WTC11 (cell line): ENCODE data around the gene PGP. TPM values are rescaled to one million over a fixed set of nuclear protein-coding genes. Genes with fewer than 3 reads are reported as not detected.
A peak's percentile ranks its signal among the peaks of the same experiment; 100 is the strongest.
"Not testable (repeated sequence)": the region's sequence is repeated elsewhere in the genome, so short reads cannot be mapped to it uniquely, and the experiment has no call there.

Experiments used
- ATAC-seq: fragments of 200-7000 bp; cut with Tn5 transposase; 2 replicates; pipeline ENCODE4 v1.10.0; 2021; ENCODE audit warnings: mild to moderate bottlenecking, moderate library complexity
- CTCF ChIA-PET: fragments of 300-600 bp; sonication (Branson Sonifier 250); formaldehyde crosslinking; loops from one replicate; lab custom pipeline; 2021; ENCODE audit warnings: antibody characterized with exemption; lab: Charles Lee
- POLR2A ChIA-PET: fragments of 350-600 bp; sonication (Branson Sonifier 250); formaldehyde crosslinking; loops from one replicate; lab custom pipeline; 2021; ENCODE audit warnings: antibody characterized with exemption; lab: Charles Lee
- DNase-seq: peaks from one replicate; pipeline ENCODE4 v3.0.0; 2021; ENCODE audit warnings: low spot score
- H3K27ac Mint-ChIP-seq: 2 replicates; pipeline ENCODE4 v1.8.0; 2021; ENCODE audit warnings: mixed read lengths
- H3K27me3 Mint-ChIP-seq: 2 replicates; pipeline ENCODE4 v1.8.0; 2021; ENCODE audit warnings: low read depth, mild to moderate bottlenecking, moderate library complexity, mixed read lengths
- H3K36me3 Mint-ChIP-seq: 2 replicates; pipeline ENCODE4 v1.8.0; 2021; ENCODE audit warnings: mixed read lengths
- H3K4me1 Mint-ChIP-seq: 2 replicates; pipeline ENCODE4 v1.8.0; 2022; ENCODE audit warnings: mixed read lengths
- H3K4me3 Mint-ChIP-seq: 2 replicates; pipeline ENCODE4 v1.8.0; 2021; ENCODE audit warnings: mild to moderate bottlenecking, moderate library complexity, mixed read lengths
- H3K9me3 Mint-ChIP-seq: 2 replicates; pipeline ENCODE4 v1.8.0; 2021; ENCODE audit warnings: mixed read lengths
- ARID4B ChIP-seq: sonication (generic); formaldehyde crosslinking; IDR thresholded peaks from 2 replicates; pipeline ENCODE4 v1.8.0; 2023; ENCODE audit warnings: missing genetic modification reagents, mild to moderate bottlenecking, borderline replicate concordance
- ATF1 ChIP-seq: sonication (generic); formaldehyde crosslinking; IDR thresholded peaks from 2 replicates; pipeline ENCODE4 v1.8.1; 2023; ENCODE audit warnings: mild to moderate bottlenecking, moderate library complexity, missing genetic modification reagents
- ATF2 ChIP-seq: sonication (generic); formaldehyde crosslinking; IDR thresholded peaks from 2 replicates; pipeline ENCODE4 v1.8.1; 2022; ENCODE audit warnings: low read depth, missing genetic modification reagents, borderline replicate concordance
- CBFB ChIP-seq: sonication (generic); formaldehyde crosslinking; IDR thresholded peaks from 2 replicates; pipeline ENCODE4 v1.8.1; 2022; ENCODE audit warnings: mild to moderate bottlenecking, low read depth, missing genetic modification reagents
- FOXK1 ChIP-seq: sonication (generic); formaldehyde crosslinking; IDR thresholded peaks from 2 replicates; pipeline ENCODE4 v1.8.0; 2022; ENCODE audit warnings: mild to moderate bottlenecking, moderate library complexity, missing genetic modification reagents
- GRHL2 ChIP-seq: fragments of 250-450 bp; sonication (Bioruptor Pico); IDR thresholded peaks from 2 replicates; pipeline ENCODE4 v1.8.0; 2022; ENCODE audit warnings: mild to moderate bottlenecking, moderate library complexity; ENCODE audit not compliant: insufficient replicate concordance, severe bottlenecking
- JAZF1 ChIP-seq: fragments of 250-450 bp; sonication (Bioruptor Pico); IDR thresholded peaks from 2 replicates; pipeline ENCODE4 v1.9.0; 2021; ENCODE audit warnings: moderate library complexity, mild to moderate bottlenecking, inconsistent platforms
- KAT7 ChIP-seq: sonication (generic); formaldehyde crosslinking; IDR thresholded peaks from 2 replicates; pipeline ENCODE4 v1.8.1; 2023; ENCODE audit warnings: missing genetic modification reagents, mild to moderate bottlenecking, borderline replicate concordance
- OVOL2 ChIP-seq: fragments of 250-450 bp; sonication (Bioruptor Pico); IDR thresholded peaks from 2 replicates; pipeline ENCODE4 v1.9.0; 2021; ENCODE audit warnings: mild to moderate bottlenecking, borderline replicate concordance
- TEAD4 ChIP-seq: sonication (generic); formaldehyde crosslinking; IDR thresholded peaks from 2 replicates; pipeline ENCODE4 v1.8.0; 2022; ENCODE audit warnings: mild to moderate bottlenecking, missing genetic modification reagents
- TP53 ChIP-seq: sonication (generic); formaldehyde crosslinking; IDR thresholded peaks from 2 replicates; pipeline ENCODE4 v1.8.1; 2023; ENCODE audit warnings: mild to moderate bottlenecking, missing genetic modification reagents
- USF1 ChIP-seq: sonication (generic); formaldehyde crosslinking; IDR thresholded peaks from 2 replicates; pipeline ENCODE4 v1.8.0; 2022; ENCODE audit warnings: mild to moderate bottlenecking, missing genetic modification reagents
- USF2 ChIP-seq: sonication (generic); formaldehyde crosslinking; IDR thresholded peaks from 2 replicates; pipeline ENCODE4 v1.8.1; 2023; ENCODE audit warnings: mild to moderate bottlenecking, missing genetic modification reagents, moderate library complexity
- ZBTB43 ChIP-seq: sonication (generic); formaldehyde crosslinking; IDR thresholded peaks from 2 replicates; pipeline ENCODE4 v1.8.1; 2023; ENCODE audit warnings: mild to moderate bottlenecking, missing genetic modification reagents
- ZNF121 ChIP-seq: sonication (generic); formaldehyde crosslinking; IDR thresholded peaks from 2 replicates; pipeline ENCODE4 v1.8.0; 2023; ENCODE audit warnings: missing genetic modification reagents
- ZNF512 ChIP-seq: sonication (generic); formaldehyde crosslinking; IDR thresholded peaks from 2 replicates; pipeline ENCODE4 v1.8.1; 2022; ENCODE audit warnings: missing genetic modification reagents, borderline replicate concordance
- total RNA-seq: library from RNA; stranded (reverse); gene quantifications from 3 replicates; pipeline ENCODE4 v1.2.3, GENCODE V29; 2021

The PGP gene
- total RNA-seq, 1 experiment from 2014 or later: 39.5 TPM

GRCh38 chr16:2205104-2205966 lies 9.3 kb downstream of the PGP start, which contains the start of gene MLST8 (continued):
- TF ChIP-seq FOXK1 (peak; percentile 44), CBFB (CRISPR knock-in tag) (no peak), ZNF121 (CRISPR knock-in tag) (no peak), ATF1 (0 out of 2 replicates have a peak, but pooled peaks have one; percentile 73), ZNF512 (no peak), ZBTB43 (CRISPR knock-in tag) (peak; percentile 58; the same call in 1 of the 2 replicates), ARID4B (CRISPR knock-in tag) (peak; percentile 80; the same call in 1 of the 2 replicates), JAZF1 (CRISPR knock-in tag) (no peak), GRHL2 (CRISPR knock-in tag) (no peak), KAT7 (peak; percentile 38; the same call in 1 of the 2 replicates), USF1 (CRISPR knock-in tag) (peak; percentile 16; the same call in 1 of the 2 replicates), USF2 (CRISPR knock-in tag) (peak; percentile 71), TEAD4 (CRISPR knock-in tag) (no peak), OVOL2 (CRISPR knock-in tag) (no peak; the same call in 1 of the 2 replicates)

GRCh38 chr16:2204416-2205103 lies 10.1 kb downstream of the PGP start:
- DNase-seq: no peak
- H3K36me3 Mint-ChIP-seq: peaks cover 14% of the 10 kb centered on the region
- ChIA-PET CTCF (interaction anchor here (1.0 to 2.7 kb wide), 2 partner anchors 9 to 224 kb away, joined by 4 to 13 read pairs; partner anchors contain the start of gene CASKIN1), POLR2A (interaction anchor here (0.6 to 1.5 kb wide), 3 partner anchors 10 to 49 kb away, joined by 3 to 4 read pairs (median 3); partner anchors contain the start of genes ECI1, PGP and TRAF7)
- H3K27ac Mint-ChIP-seq: 0 out of 2 replicates have a peak overlapping the region, but pooled peaks have one; percentile 0
- H3K4me3 Mint-ChIP-seq: peak overlapping the region; percentile 60
- peaks cover 32% of the 10 kb centered on the region for H3K27me3 Mint-ChIP-seq
- peak; percentile 4; the same call in 1 of the 2 replicates for ATAC-seq
- TF ChIP-seq ATF2 (no peak), TP53 (0 out of 2 replicates have a peak, but pooled peaks have one; percentile 14)
- H3K4me1 Mint-ChIP-seq: peaks cover 11% of the 10 kb centered on the region
- H3K9me3 Mint-ChIP-seq: no peaks in the 10 kb centered on the region

GRCh38 chr16:2203119-2203688 lies 11.4 kb downstream of the PGP start:
- H3K27me3 Mint-ChIP-seq: peaks cover 43% of the 10 kb centered on the region
- not testable (repeated sequence) for ATAC-seq, H3K9me3 Mint-ChIP-seq, H3K27ac Mint-ChIP-seq, DNase-seq
- H3K4me3 Mint-ChIP-seq: peak overlapping the region; percentile 35; the same call in 1 of the 2 replicates
- CTCF ChIA-PET: interaction anchor here (1.4 kb wide), 1 partner anchor 8 kb away, joined by 12 read pairs; no protein-coding TSS in a partner anchor
- POLR2A ChIA-PET: interaction anchor here (0.7 kb wide), 1 partner anchor 68 kb away, joined by 3 read pairs; no protein-coding TSS in a partner anchor
- peaks cover 11% of the 10 kb centered on the region for H3K4me1 Mint-ChIP-seq
- H3K36me3 Mint-ChIP-seq: peaks cover 13% of the 10 kb centered on the region
